Adrenal gland (tissue), 12 donors: ENCODE results near the gene SSPN. TPM values are rescaled to one million over a fixed set of nuclear protein-coding genes. Genes with fewer than 3 reads are reported as not detected.

ENCODE experiments used
- DNase-seq, 7 donors: peaks; one replicate each; pipeline ENCODE4 v3.0.0-alpha.2; 2019 to 2020
- H3K27ac ChIP-seq, 5 donors: fragments of 200-600 bp; sonication (generic) in 4 of 5; 1 replicate in 3 of 5; 2 replicates in 2 of 5; pipeline versions ENCODE4 v1.5.1 to v1.8.0; 2016 to 2020; ENCODE audit warnings: mild to moderate bottlenecking in 1 of 5
- H3K27me3 ChIP-seq: fragments of 200-600 bp; 2 replicates; pipeline ENCODE4 v1.8.0; 2021
- H3K36me3 ChIP-seq, 2 donors: fragments of 200-600 bp; replicated peaks in 1 of 2; 1 replicate in 1 of 2; 2 replicates in 1 of 2; pipeline versions ENCODE4 v1.5.1 to v1.8.0; 2018 to 2022
- H3K4me1 ChIP-seq, 2 donors: fragments of 200-600 bp; replicated peaks in 1 of 2; 1 replicate in 1 of 2; 2 replicates in 1 of 2; pipeline versions ENCODE4 v1.5.1 to v1.8.0; 2018 to 2021
- H3K4me3 ChIP-seq, 4 donors: fragments of 200-600 bp; sonication (generic) in 3 of 4; one replicate each; pipeline ENCODE4 v1.5.1; 2016 to 2018
- H3K9me3 ChIP-seq, 3 donors: fragments of 200-600 bp; sonication (generic) in 1 of 3; replicated peaks in 1 of 3; 1 replicate in 2 of 3; 2 replicates in 1 of 3; pipeline versions ENCODE4 v1.5.1 to v1.8.0; 2016 to 2021
- POLR2A ChIP-seq, 2 donors: fragments of 450-650 bp; IDR thresholded peaks; one replicate each; pipeline ENCODE4 v1.6.1; 2017; ENCODE audit warnings: antibody characterized with exemption in 2 of 2, mild to moderate bottlenecking in 2 of 2, moderate library complexity in 1 of 2
- WGBS, 4 donors: extraction: QIAGEN DNeasy Blood & Tissue Kit in 2 of 4; methylation state at CpG; one replicate each; pipeline versions ENCODE4 v1.1.5 to v1.1.7; 2013 to 2017; 5-methylcytosine and 5-hydroxymethylcytosine counted together
- intact Hi-C, 2 donors: fragments of 100-400 bp; cut with DNase I; formaldehyde crosslinking; loops; one replicate each; pipeline versions ENCODE4 v1.14.1 to v1.15.0; 2022 to 2023
- polyA plus RNA-seq, 3 donors: library from polyadenylated mRNA; stranded (reverse); fragments of 200-250 nt in 2 of 3; fragments of 350-450 nt in 1 of 3; fragmentation: Illumina TruSeq in 1 of 3; extraction: RNeasy Lipid Tissue Mini Kit (QIAGEN cat#74804) in 1 of 3; gene quantifications; one replicate each; pipeline ENCODE4 v1.2.3, GENCODE V29; 2013 to 2014
- total RNA-seq, 9 donors: library from RNA; depleted of rRNA in 4 of 9; stranded (reverse); fragments of >200 nt in 4 of 9; fragments of 120-200 nt in 1 of 9; fragmentation: NEBNext Ultra II Directional in 1 of 9; extraction: Animal tissue kit (Norgen Biotek cat#: 25700) in 1 of 9; gene quantifications; one replicate each; pipeline versions ENCODE4 v1.1.0 to v1.2.4, GENCODE V29; 2013 to 2023
- TF ChIP-seq, protein P1 (sequence below), 6 experiments: fragments of 450-650 bp in 4 of 6; fragments of 200-600 bp in 2 of 6; sonication (generic) in 1 of 6; IDR thresholded peaks; 1 replicate in 5 of 6; 2 replicates in 1 of 6; pipeline versions ENCODE4 v1.5.1 to v1.8.0; 2016 to 2021; ENCODE audit warnings: antibody characterized with exemption in 6 of 6, mild to moderate bottlenecking in 2 of 6, moderate library complexity in 1 of 6
- donor health status: healthy with polysubstance abuse.
- donor health status: Bipolar disorder and iron deficiency.
- donor health status: DM: yes; HTN: yes; CAD: no.
- donor health status: DM: no; HTN: no; CAD: no.
- donor health status: DM: no; HTN: no; CAD: no.
- donor health status: DM: yes; HTN: yes; CAD: no.

Gene SSPN
- total and polyA plus RNA-seq, 12 donors, result 3.3 to 47.8 (median 13.9) TPM

DNA sequence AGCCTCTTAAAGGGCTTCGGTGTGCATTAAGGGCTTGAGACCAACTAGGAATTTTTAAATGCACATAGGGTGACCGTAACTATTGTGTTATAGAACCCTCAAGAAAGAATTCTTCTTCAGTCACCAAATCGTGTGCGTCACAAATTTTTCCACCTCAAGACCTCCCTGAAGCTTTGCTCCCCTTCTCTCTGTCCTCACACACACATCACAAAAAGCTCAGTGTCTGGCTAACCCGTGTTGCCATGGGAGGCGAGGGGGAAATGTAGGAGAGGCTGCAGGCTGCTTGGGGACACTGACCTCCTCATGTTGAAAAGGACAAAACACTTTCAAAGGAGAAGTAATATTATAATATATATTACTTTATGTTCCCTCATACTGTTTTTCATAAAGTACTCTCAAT, 10.6 kb downstream of the SSPN start:
- Histone ChIP-seq H3K4me1 (no peaks in the 10 kb centered on the region), H3K4me3 (no peak overlapping the region), H3K9me3 (no peaks in the 10 kb centered on the region), H3K27me3 (no peaks in the 10 kb centered on the region), H3K27ac (no peak overlapping the region), H3K36me3 (no peaks in the 10 kb centered on the region)
- WGBS, 4 donors, result 86 to 95% (median 92%) methylated on average over 6 of the region's 6 CpGs
- no peak for DNase-seq
- intact Hi-C loops, result no loop called here
- TF ChIP-seq, protein P1, sequence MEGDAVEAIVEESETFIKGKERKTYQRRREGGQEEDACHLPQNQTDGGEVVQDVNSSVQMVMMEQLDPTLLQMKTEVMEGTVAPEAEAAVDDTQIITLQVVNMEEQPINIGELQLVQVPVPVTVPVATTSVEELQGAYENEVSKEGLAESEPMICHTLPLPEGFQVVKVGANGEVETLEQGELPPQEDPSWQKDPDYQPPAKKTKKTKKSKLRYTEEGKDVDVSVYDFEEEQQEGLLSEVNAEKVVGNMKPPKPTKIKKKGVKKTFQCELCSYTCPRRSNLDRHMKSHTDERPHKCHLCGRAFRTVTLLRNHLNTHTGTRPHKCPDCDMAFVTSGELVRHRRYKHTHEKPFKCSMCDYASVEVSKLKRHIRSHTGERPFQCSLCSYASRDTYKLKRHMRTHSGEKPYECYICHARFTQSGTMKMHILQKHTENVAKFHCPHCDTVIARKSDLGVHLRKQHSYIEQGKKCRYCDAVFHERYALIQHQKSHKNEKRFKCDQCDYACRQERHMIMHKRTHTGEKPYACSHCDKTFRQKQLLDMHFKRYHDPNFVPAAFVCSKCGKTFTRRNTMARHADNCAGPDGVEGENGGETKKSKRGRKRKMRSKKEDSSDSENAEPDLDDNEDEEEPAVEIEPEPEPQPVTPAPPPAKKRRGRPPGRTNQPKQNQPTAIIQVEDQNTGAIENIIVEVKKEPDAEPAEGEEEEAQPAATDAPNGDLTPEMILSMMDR (IDR thresholded peaks at IDR 0.05), result no peak
- no peak for TF ChIP-seq POLR2A (IDR thresholded peaks at IDR 0.05)

DNA sequence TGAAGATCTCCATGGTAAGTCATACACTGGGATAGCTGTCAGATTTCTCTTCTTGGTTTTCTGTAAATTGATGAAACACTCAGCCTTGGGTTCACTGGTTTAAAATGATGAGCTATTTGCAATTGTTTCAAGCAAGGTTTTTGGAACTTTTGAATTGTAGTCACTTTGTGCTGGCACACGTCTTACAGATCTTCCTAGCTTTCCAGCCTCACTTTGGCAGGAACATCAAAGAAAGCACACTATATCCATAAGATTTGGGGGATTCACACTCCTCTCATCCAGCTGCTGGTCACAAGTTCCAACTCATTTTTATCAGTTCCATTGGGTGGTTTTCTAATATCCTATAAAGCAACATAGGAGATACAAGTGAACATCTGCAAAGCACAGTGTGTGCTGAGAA, 16.0 kb downstream of the SSPN start:
- 74 to 79% (median 76%) methylated on average over 1 of the region's 1 CpG for WGBS, 4 donors
- TF ChIP-seq, protein P1 (IDR thresholded peaks at IDR 0.05), result no peak
- TF ChIP-seq POLR2A (IDR thresholded peaks at IDR 0.05), result no peak
- no peak for DNase-seq
- Histone ChIP-seq H3K36me3 (no peaks in the 10 kb centered on the region), H3K27ac (no peak overlapping the region), H3K27me3 (no peaks in the 10 kb centered on the region), H3K4me1 (no peaks in the 10 kb centered on the region), H3K9me3 (no peaks in the 10 kb centered on the region), H3K4me3 (no peak overlapping the region)
- intact Hi-C loops, result no loop called here

DNA sequence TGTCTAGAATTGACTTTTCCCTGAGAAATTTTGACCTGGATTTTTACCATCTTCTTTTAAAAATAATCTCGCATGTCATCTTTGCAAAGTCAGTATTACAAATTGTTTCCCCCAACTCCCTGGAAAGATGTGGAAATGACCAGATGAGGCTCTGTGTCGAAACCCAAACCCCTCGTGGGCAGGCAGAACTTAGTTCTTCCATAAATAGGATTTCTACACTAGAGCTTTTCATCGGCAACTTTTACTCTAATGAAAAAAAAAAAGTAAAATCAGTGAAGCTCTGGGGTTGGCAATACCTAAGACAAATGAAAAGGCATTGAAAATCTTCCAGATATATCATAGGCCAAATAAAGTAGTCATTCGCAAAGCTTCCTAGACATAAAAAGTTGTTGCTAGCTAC, 17.0 kb downstream of the SSPN start:
- H3K36me3 ChIP-seq, result no peaks in the 10 kb centered on the region
- H3K27me3 ChIP-seq, result no peaks in the 10 kb centered on the region
- WGBS, 4 donors, result 39 to 44% (median 42%) methylated on average over 5 of the region's 5 CpGs
- peak in 2 of 7 donors; percentile 8 to 16 for DNase-seq
- TF ChIP-seq POLR2A (IDR thresholded peaks at IDR 0.05), result no peak
- no peaks in the 10 kb centered on the region for H3K9me3 ChIP-seq
- intact Hi-C loops, result no loop called here
- H3K4me1 ChIP-seq, result no peaks in the 10 kb centered on the region
- H3K27ac ChIP-seq, result no peak overlapping the region
- H3K4me3 ChIP-seq, result no peak overlapping the region

DNA sequence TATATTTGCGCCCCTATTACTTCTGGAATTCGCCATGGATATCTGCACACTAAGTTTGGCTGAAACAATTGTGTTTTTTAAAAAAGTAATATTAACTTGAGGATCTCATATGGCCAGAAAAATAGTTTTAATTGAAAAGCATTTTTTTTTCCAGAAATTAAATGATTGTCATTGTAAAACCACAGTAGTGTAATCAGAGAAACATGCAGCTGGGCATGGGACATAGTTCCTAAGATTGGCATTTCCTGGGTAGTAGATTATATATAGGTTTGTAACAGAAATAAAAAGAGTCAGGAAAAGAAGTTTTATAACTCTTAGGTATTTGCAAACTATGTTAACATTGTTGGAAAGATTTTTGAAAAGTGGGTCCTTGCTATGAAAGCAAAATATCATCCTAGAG, 17.6 kb downstream of the SSPN start:
- TF ChIP-seq, protein P1 (IDR thresholded peaks at IDR 0.05), result no peak
- no peak for TF ChIP-seq POLR2A (IDR thresholded peaks at IDR 0.05)
- H3K4me3 ChIP-seq, result no peak overlapping the region
- no peaks in the 10 kb centered on the region for H3K4me1 ChIP-seq
- H3K27ac ChIP-seq, result no peak overlapping the region
- no peaks in the 10 kb centered on the region for H3K27me3 ChIP-seq
- no peaks in the 10 kb centered on the region for H3K36me3 ChIP-seq
- WGBS, 4 donors, result 91 to 96% (median 94%) methylated on average over 2 of the region's 2 CpGs
- no peaks in the 10 kb centered on the region for H3K9me3 ChIP-seq
- intact Hi-C loops, result no loop called here
- no peak for DNase-seq

DNA sequence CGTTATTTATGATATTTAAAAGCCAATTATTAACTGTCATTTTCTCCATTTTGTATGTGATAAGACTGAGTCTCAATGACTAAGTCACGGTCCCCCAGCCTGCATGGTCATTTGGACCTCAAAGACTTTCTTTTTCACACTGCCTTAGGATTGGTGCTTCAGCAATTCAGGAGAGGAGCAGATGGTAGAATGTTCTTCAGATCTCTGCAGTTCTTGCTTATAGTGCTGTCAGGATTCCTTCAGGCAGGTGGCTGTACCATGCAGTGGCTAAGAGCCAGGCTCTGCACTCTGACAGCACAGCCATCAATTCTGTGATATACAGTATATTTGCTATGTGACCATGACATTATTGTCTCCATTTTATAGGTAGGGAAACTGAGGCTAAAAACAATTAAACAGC, 18.7 kb downstream of the SSPN start:
- Histone ChIP-seq H3K27me3 (no peaks in the 10 kb centered on the region), H3K4me1 (no peaks in the 10 kb centered on the region), H3K9me3 (no peaks in the 10 kb centered on the region), H3K36me3 (no peaks in the 10 kb centered on the region), H3K27ac (no peak overlapping the region), H3K4me3 (no peak overlapping the region)
- DNase-seq, result no peak
- TF ChIP-seq, protein P1 (IDR thresholded peaks at IDR 0.05), result no peak
- TF ChIP-seq POLR2A (IDR thresholded peaks at IDR 0.05), result no peak
- WGBS, 4 donors, result 79 to 82% (median 81%) methylated on average over 2 of the region's 2 CpGs
- intact Hi-C loops, result no loop called here
